SHP77 treated with DMSO at 0.1 percent for 48 hours (cell line): ENCODE measurements around the gene TIMM10.

ENCODE experiments used
- DNase-seq: peaks from one replicate; lab custom pipeline; 2025; lab: John Stamatoyannopoulos, UW

Gene TIMM10

GRCh38 chr11:57530596-57531507 is at the start of gene TIMM10:
TIMM10 (minus strand) TSS chr11:57530754; CDS start chr11:57530189, 565 bp downstream.
- peak; percentile 83 for DNase-seq

- no peak for DNase-seq
Observed at GRCh38 chr11:57574061-57574460, 43.5 kb upstream of the TIMM10 start.

GRCh38 chr11:57571606-57572005 is 41.1 kb upstream of the TIMM10 start:
- DNase-seq = no peak

GRCh38 chr11:57568330-57568766 is 37.8 kb upstream of the TIMM10 start:
- no peak for DNase-seq

- no peak for DNase-seq
Observed at GRCh38 chr11:57567515-57568329, 37.2 kb upstream of the TIMM10 start, which contains the start of gene UBE2L6. UBE2L6 (minus strand) TSS chr11:57567672; CDS start chr11:57567611, 61 bp downstream.

- DNase-seq = no peak
Observed at GRCh38 chr11:57566905-57567514, 36.5 kb upstream of the TIMM10 start.

- DNase-seq = no peak
Observed at GRCh38 chr11:57566005-57566904, 35.7 kb upstream of the TIMM10 start.

GRCh38 chr11:57562596-57562995 is 32.0 kb upstream of the TIMM10 start:
- DNase-seq = no peak

- DNase-seq = no peak
Observed at GRCh38 chr11:57560146-57560545, 29.6 kb upstream of the TIMM10 start.

GRCh38 chr11:57556041-57556440 is 25.5 kb upstream of the TIMM10 start:
- no peak for DNase-seq

- no peak for DNase-seq
Observed at GRCh38 chr11:57555393-57555792, 24.8 kb upstream of the TIMM10 start.

GRCh38 chr11:57552479-57552878 is 21.9 kb upstream of the TIMM10 start:
- no peak for DNase-seq

- no peak for DNase-seq
Observed at GRCh38 chr11:57551941-57552340, 21.4 kb upstream of the TIMM10 start.

- no peak for DNase-seq
Observed at GRCh38 chr11:57549983-57550382, 19.4 kb upstream of the TIMM10 start.

- DNase-seq = no peak
Observed at GRCh38 chr11:57547854-57548377, 17.4 kb upstream of the TIMM10 start.

GRCh38 chr11:57546869-57547475 is 16.4 kb upstream of the TIMM10 start:
- no peak for DNase-seq

GRCh38 chr11:57546451-57546850 is 15.9 kb upstream of the TIMM10 start:
- no peak for DNase-seq

- no peak for DNase-seq
Observed at GRCh38 chr11:57545883-57546282, 15.3 kb upstream of the TIMM10 start.

GRCh38 chr11:57544566-57544965 is 14.0 kb upstream of the TIMM10 start:
- no peak for DNase-seq

GRCh38 chr11:57543593-57543992 is 13.0 kb upstream of the TIMM10 start:
- DNase-seq = no peak

- DNase-seq = no peak
Observed at GRCh38 chr11:57542582-57542981, 12.0 kb upstream of the TIMM10 start.
